Endothelial cell (in vitro differentiated cells): Measurements from ENCODE around the gene PAPLN. TPM values are rescaled to one million over a fixed set of nuclear protein-coding genes. Genes with fewer than 3 reads are reported as not detected.

Experiments used
- DNase-seq: peaks from one replicate; pipeline ENCODE4 v3.0.0; 2021; ENCODE audit warnings: low spot score
- H3K27ac Mint-ChIP-seq: one replicate; pipeline ENCODE4 v1.8.0; 2021; ENCODE audit warnings: mixed read lengths, inconsistent platforms; ENCODE audit not compliant: unreplicated experiment
- H3K27me3 Mint-ChIP-seq: one replicate; pipeline ENCODE4 v1.8.0; 2021; ENCODE audit warnings: mild to moderate bottlenecking, moderate library complexity, mixed read lengths, inconsistent platforms; ENCODE audit not compliant: unreplicated experiment
- H3K36me3 Mint-ChIP-seq: one replicate; pipeline ENCODE4 v1.8.0; 2021; ENCODE audit warnings: mild to moderate bottlenecking, low read depth, mixed read lengths, inconsistent platforms; ENCODE audit not compliant: unreplicated experiment
- H3K4me1 Mint-ChIP-seq: one replicate; pipeline ENCODE4 v1.8.0; 2021; ENCODE audit warnings: mild to moderate bottlenecking, mixed read lengths, inconsistent platforms; ENCODE audit not compliant: unreplicated experiment
- H3K4me3 Mint-ChIP-seq: one replicate; pipeline ENCODE4 v1.8.0; 2021; ENCODE audit warnings: mild to moderate bottlenecking, mixed read lengths, inconsistent platforms; ENCODE audit not compliant: unreplicated experiment
- H3K9me3 Mint-ChIP-seq: one replicate; pipeline ENCODE4 v1.8.0; 2021; ENCODE audit warnings: mixed read lengths, inconsistent platforms; ENCODE audit not compliant: unreplicated experiment
- total RNA-seq: library from RNA; stranded (reverse); fragmentation: NEBNext Ultra II Directional; extraction: Animal tissue kit (Norgen Biotek cat#: 25700); gene quantifications from one replicate; pipeline ENCODE4 v1.2.1, GENCODE V29; 2021; ENCODE audit not compliant: unreplicated experiment
- TF ChIP-seq, protein P1 (sequence below): fragments of 200-600 bp; sonication (generic); IDR thresholded peaks from one replicate; pipeline ENCODE4 v1.5.0; 2021; ENCODE audit warnings: antibody characterized with exemption; ENCODE audit not compliant: unreplicated experiment

The PAPLN gene
- total RNA-seq, 1 donor from 2014 or later: 1.1 TPM

DNA sequence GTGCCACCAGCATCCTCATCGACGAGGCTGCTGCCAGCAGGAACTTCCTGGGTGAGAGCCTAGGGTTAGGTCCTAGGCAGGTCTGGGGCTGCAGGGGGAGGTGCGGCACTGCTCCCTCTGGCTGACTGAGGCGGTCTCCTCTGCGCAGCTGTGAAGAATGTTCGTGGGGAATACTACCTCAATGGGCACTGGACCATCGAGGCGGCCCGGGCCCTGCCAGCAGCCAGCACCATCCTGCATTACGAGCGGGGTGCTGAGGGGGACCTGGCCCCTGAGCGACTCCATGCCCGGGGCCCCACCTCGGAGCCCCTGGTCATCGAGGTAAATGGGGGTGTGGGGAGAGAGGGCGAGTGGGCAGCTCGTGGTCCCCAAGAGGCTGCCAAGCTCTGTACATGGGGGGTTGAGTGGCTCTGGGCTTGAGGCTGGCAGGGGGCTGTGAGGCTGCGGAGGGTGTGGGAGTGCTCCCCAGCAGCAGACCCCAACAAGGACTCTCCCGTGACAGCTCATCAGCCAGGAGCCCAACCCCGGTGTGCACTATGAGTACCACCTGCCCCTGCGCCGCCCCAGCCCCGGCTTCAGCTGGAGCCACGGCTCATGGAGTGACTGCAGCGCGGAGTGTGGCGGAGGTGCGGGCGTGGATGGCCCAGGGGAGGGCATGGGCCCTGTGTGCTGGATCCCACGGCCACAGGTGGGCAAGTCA, 14.4 kb downstream of the PAPLN start:
- H3K36me3 Mint-ChIP-seq: no peaks in the 10 kb centered on the region
- peaks cover 8% of the 10 kb centered on the region for H3K4me1 Mint-ChIP-seq
- TF ChIP-seq, protein P1, sequence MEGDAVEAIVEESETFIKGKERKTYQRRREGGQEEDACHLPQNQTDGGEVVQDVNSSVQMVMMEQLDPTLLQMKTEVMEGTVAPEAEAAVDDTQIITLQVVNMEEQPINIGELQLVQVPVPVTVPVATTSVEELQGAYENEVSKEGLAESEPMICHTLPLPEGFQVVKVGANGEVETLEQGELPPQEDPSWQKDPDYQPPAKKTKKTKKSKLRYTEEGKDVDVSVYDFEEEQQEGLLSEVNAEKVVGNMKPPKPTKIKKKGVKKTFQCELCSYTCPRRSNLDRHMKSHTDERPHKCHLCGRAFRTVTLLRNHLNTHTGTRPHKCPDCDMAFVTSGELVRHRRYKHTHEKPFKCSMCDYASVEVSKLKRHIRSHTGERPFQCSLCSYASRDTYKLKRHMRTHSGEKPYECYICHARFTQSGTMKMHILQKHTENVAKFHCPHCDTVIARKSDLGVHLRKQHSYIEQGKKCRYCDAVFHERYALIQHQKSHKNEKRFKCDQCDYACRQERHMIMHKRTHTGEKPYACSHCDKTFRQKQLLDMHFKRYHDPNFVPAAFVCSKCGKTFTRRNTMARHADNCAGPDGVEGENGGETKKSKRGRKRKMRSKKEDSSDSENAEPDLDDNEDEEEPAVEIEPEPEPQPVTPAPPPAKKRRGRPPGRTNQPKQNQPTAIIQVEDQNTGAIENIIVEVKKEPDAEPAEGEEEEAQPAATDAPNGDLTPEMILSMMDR: no peak
- H3K27me3 Mint-ChIP-seq: peaks cover 8% of the 10 kb centered on the region
- no peak for DNase-seq
- peaks cover 7% of the 10 kb centered on the region for H3K9me3 Mint-ChIP-seq
- no peak overlapping the region for H3K4me3 Mint-ChIP-seq
- no peak overlapping the region for H3K27ac Mint-ChIP-seq

DNA sequence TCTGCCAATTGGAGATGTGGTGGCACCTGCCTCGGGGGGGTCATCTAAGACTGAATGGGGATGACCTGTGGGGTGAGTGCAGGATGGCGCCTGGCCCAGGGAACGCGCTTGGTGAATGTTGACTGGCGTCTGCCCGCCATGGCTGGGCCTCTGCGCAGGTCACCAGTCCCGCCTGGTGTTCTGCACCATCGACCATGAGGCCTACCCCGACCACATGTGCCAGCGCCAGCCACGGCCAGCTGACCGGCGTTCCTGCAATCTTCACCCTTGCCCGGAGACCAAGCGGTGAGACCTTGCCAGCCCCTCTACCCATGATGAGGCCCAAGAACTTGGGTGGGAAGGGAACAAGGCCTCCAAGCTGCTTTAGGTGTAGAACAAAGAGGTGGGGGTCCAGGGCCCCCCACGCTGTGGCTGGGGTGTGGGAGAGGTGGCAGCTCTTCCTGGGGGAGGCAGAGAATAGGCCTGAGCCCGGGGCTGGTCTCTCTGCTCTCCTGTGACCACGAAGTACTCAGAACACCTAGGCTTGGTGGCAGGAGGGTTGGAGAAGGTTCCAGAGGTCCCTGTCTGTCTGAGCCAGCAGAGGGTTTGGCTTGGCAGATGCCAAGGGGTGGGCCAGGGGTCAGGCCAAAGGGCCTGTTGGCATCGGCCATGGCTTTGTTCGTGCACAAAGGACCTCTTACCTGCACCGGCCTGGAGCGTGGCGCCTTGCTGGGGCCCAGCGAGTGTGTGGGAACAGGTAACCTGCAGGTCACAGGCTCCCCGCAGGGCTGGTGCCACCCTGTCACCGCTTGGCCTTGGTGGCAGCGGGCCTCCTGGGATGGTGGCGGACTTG, 15.4 kb downstream of the PAPLN start:
- peaks cover 4% of the 10 kb centered on the region for H3K9me3 Mint-ChIP-seq
- no peak for DNase-seq
- no peak overlapping the region for H3K27ac Mint-ChIP-seq
- H3K27me3 Mint-ChIP-seq: peaks cover 7% of the 10 kb centered on the region
- H3K4me3 Mint-ChIP-seq: no peak overlapping the region
- no peaks in the 10 kb centered on the region for H3K36me3 Mint-ChIP-seq
- peaks cover 3% of the 10 kb centered on the region for H3K4me1 Mint-ChIP-seq
- TF ChIP-seq, protein P1: no peak

DNA sequence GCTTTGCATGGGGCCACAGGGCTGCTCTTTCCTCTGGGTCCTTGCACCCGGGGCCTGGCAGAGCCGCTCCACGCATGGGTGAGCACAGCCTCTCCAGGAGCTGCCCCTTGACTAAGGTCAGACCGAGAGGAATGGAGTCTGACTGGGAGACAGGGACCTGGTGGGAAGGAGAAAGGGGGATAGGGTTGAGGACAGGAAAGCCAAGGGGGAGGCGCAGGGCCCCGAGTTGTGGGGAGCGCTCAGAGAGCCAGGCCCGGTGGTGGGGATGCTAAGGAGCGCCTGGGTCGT, 16.0 kb downstream of the PAPLN start:
- Mint-ChIP-seq H3K4me3 (no peak overlapping the region), H3K27ac (no peak overlapping the region), H3K9me3 (no peaks in the 10 kb centered on the region)

DNA sequence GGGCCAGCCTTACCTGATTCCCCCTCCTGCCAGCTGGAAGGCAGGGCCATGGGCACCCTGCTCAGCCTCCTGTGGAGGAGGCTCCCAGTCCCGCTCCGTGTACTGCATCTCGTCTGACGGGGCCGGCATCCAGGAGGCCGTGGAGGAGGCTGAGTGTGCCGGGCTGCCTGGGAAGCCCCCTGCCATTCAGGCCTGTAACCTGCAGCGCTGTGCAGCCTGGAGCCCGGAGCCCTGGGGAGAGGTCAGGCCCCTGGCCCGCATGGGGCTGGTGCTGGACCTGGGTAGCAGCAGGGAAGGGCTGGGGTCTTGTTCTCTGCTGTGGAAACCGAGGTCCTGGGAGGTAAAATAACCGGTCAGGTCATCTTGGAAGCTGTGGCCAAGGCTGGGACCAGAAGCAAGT, 16.4 kb downstream of the PAPLN start:
- no peaks in the 10 kb centered on the region for H3K36me3 Mint-ChIP-seq
- H3K27ac Mint-ChIP-seq: peak overlapping the region; percentile 57
- TF ChIP-seq, protein P1: no peak

More for the DNA sequence above, 16.0 kb downstream of the PAPLN start:
- Mint-ChIP-seq H3K27me3 (peaks cover 7% of the 10 kb centered on the region), H3K36me3 (no peaks in the 10 kb centered on the region), H3K4me1 (peaks cover 3% of the 10 kb centered on the region)
- no peak for DNase-seq
- TF ChIP-seq, protein P1: no peak

More for the DNA sequence above, 16.4 kb downstream of the PAPLN start:
- no peak for DNase-seq
- Mint-ChIP-seq H3K4me1 (peaks cover 3% of the 10 kb centered on the region), H3K9me3 (no peaks in the 10 kb centered on the region), H3K4me3 (no peak overlapping the region), H3K27me3 (peaks cover 7% of the 10 kb centered on the region)
